ENCODE data around the gene MYO5C.

GRCh38 chr15:52220937-52221660 lies 74.5 kb downstream of the MYO5C start:
- TF ChIP-seq CTCF (IDR thresholded peaks at IDR 0.05) (no peak), POLR2A (IDR thresholded peaks at IDR 0.05) (no peak)

All from uterus (tissue), 2 donors.